ENCODE data around the gene CCDC24.

DNA sequence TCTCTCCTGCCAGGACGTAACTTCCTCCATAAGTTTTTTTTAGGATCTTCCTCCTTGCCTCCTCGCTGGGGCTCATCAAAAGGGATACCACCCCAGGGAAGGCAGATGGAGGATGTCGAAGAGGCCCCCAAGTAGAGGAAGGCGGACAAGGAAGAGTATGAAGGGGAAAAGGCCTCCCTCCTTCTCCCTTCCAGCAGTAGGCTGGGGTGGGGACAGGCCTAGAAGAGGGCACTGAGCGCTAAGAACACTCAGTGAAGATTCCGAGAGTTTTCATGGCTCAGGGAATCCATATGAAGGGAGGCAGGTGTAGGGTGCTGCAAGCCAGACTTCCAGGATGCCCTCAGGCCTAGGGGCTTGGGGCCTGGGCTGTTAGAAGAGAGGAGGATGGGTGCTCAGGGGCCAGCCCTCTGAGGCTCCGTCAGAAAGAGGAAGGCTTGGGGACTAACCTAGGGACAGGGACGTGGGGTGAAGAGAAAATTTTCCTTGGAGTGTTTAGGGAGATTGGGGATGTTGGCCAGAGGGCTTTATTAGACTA is 41.7 kb downstream of the CCDC24 start:
- TF ChIP-seq, protein P1, sequence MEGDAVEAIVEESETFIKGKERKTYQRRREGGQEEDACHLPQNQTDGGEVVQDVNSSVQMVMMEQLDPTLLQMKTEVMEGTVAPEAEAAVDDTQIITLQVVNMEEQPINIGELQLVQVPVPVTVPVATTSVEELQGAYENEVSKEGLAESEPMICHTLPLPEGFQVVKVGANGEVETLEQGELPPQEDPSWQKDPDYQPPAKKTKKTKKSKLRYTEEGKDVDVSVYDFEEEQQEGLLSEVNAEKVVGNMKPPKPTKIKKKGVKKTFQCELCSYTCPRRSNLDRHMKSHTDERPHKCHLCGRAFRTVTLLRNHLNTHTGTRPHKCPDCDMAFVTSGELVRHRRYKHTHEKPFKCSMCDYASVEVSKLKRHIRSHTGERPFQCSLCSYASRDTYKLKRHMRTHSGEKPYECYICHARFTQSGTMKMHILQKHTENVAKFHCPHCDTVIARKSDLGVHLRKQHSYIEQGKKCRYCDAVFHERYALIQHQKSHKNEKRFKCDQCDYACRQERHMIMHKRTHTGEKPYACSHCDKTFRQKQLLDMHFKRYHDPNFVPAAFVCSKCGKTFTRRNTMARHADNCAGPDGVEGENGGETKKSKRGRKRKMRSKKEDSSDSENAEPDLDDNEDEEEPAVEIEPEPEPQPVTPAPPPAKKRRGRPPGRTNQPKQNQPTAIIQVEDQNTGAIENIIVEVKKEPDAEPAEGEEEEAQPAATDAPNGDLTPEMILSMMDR (conservative IDR thresholded peaks at IDR 0.05 in 1 of 2, IDR thresholded peaks at IDR 0.05 in 1 of 2; ENCODE audit: extremely low read depth in 1 of 2, insufficient read depth in 1 of 2, low read depth in 1 of 2, low read length in 2 of 2): no peak
- no peak for TF ChIP-seq EZH2 (IDR thresholded peaks at IDR 0.05; ENCODE audit: borderline replicate concordance, low read length)

Data from mammary epithelial cell (primary cell).